Vagina (tissue), 2 donors: Measurements from ENCODE around the gene CNTNAP5. TPM values are rescaled to one million over a fixed set of nuclear protein-coding genes. Genes with fewer than 3 reads are reported as not detected.

Experiments
- DNase-seq, 2 donors: peaks; one replicate each; pipeline ENCODE4 v3.0.0-alpha.2; 2017; ENCODE audit errors: extremely low spot score in 2 of 2
- H3K27ac ChIP-seq: fragments of 200-600 bp; sonication (generic); one replicate; pipeline ENCODE4 v1.5.1; 2019
- H3K27me3 ChIP-seq: fragments of 200-600 bp; sonication (generic); one replicate; pipeline ENCODE4 v1.5.1; 2019
- H3K36me3 ChIP-seq, 2 donors: fragments of 200-600 bp; sonication (generic); one replicate each; pipeline ENCODE4 v1.5.1; 2017 to 2019
- H3K4me1 ChIP-seq: fragments of 200-600 bp; sonication (generic); one replicate; pipeline ENCODE4 v1.5.1; 2019
- H3K4me3 ChIP-seq, 2 donors: fragments of 200-600 bp; sonication (generic); 1 replicate in 1 of 2; 2 replicates in 1 of 2; pipeline ENCODE4 v1.5.1; 2016 to 2019
- H3K9me3 ChIP-seq: fragments of 200-600 bp; sonication (generic); one replicate; pipeline ENCODE4 v1.5.1; 2019
- CTCF ChIP-seq, 3 experiments: fragments of 450-650 bp in 2 of 3; fragments of 200-600 bp in 1 of 3; sonication (generic) in 1 of 3; IDR thresholded peaks; one replicate each; pipeline ENCODE4 v1.5.1; 2017 to 2019; ENCODE audit warnings: antibody characterized with exemption in 3 of 3, mild to moderate bottlenecking in 2 of 3, moderate library complexity in 2 of 3
- POLR2A ChIP-seq, 2 donors: fragments of 450-650 bp; IDR thresholded peaks; one replicate each; pipeline ENCODE4 v1.6.1; 2017; ENCODE audit warnings: antibody characterized with exemption in 2 of 2, mild to moderate bottlenecking in 2 of 2, moderate library complexity in 2 of 2
- POLR2AphosphoS5 ChIP-seq, 2 donors: sonication (generic); formaldehyde crosslinking; IDR thresholded peaks; one replicate each; pipeline ENCODE4 v1.9.0; 2017; ENCODE audit warnings: antibody characterized with exemption in 2 of 2, mild to moderate bottlenecking in 2 of 2, low read depth in 1 of 2; ENCODE audit not compliant: insufficient read depth in 1 of 2
- intact Hi-C: fragments of 100-400 bp; cut with DNase I; formaldehyde crosslinking; loops from one replicate; pipeline ENCODE4 v1.15.1; 2023
- total RNA-seq: library from RNA; depleted of rRNA; stranded (reverse); fragments of >200 nt; gene quantifications from one replicate; pipeline ENCODE4 v1.2.3, GENCODE V29; 2016

The CNTNAP5 gene
- total RNA-seq, 1 donor from 2014 or later, result not detected

- no peak for TF ChIP-seq CTCF (IDR thresholded peaks at IDR 0.05)
- no peak for TF ChIP-seq POLR2AphosphoS5 (IDR thresholded peaks at IDR 0.05; ENCODE audit: insufficient read depth in 1 of 2, low read depth in 1 of 2)
- no peak for TF ChIP-seq POLR2A (IDR thresholded peaks at IDR 0.05)
- H3K27ac ChIP-seq, result no peak overlapping the region
- intact Hi-C loops, result no loop called here
Observed at GRCh38 chr2:124921191-124921590, 896.1 kb downstream of the CNTNAP5 start.

GRCh38 chr2:124923097-124923496 lies 898.0 kb downstream of the CNTNAP5 start:
- TF ChIP-seq POLR2A (IDR thresholded peaks at IDR 0.05), result no peak
- TF ChIP-seq CTCF (IDR thresholded peaks at IDR 0.05), result no peak
- no peak for TF ChIP-seq POLR2AphosphoS5 (IDR thresholded peaks at IDR 0.05; ENCODE audit: insufficient read depth in 1 of 2, low read depth in 1 of 2)
- intact Hi-C loops, result no loop called here

More at GRCh38 chr2:124921191-124921590, 896.1 kb downstream of the CNTNAP5 start:
- H3K36me3 ChIP-seq, result no peaks in the 10 kb centered on the region
- no peak for DNase-seq
- no peaks in the 10 kb centered on the region for H3K9me3 ChIP-seq
- H3K27me3 ChIP-seq, result no peaks in the 10 kb centered on the region
- no peaks in the 10 kb centered on the region for H3K4me1 ChIP-seq
- H3K4me3 ChIP-seq, result no peak overlapping the region

GRCh38 chr2:124933883-124934282 lies 908.8 kb downstream of the CNTNAP5 start:
- Histone ChIP-seq H3K4me3 (no peak overlapping the region), H3K9me3 (no peaks in the 10 kb centered on the region), H3K4me1 (no peaks in the 10 kb centered on the region), H3K27ac (no peak overlapping the region), H3K27me3 (no peaks in the 10 kb centered on the region), H3K36me3 (no peaks in the 10 kb centered on the region)
- intact Hi-C loops, result no loop called here
- TF ChIP-seq CTCF (IDR thresholded peaks at IDR 0.05) (no peak), POLR2A (IDR thresholded peaks at IDR 0.05) (no peak), POLR2AphosphoS5 (IDR thresholded peaks at IDR 0.05; ENCODE audit: insufficient read depth in 1 of 2, low read depth in 1 of 2) (no peak)
- no peak for DNase-seq

More at GRCh38 chr2:124923097-124923496, 898.0 kb downstream of the CNTNAP5 start:
- no peaks in the 10 kb centered on the region for H3K9me3 ChIP-seq
- no peaks in the 10 kb centered on the region for H3K27me3 ChIP-seq
- no peaks in the 10 kb centered on the region for H3K36me3 ChIP-seq
- H3K27ac ChIP-seq, result no peak overlapping the region
- H3K4me1 ChIP-seq, result no peaks in the 10 kb centered on the region
- DNase-seq, result no peak
- H3K4me3 ChIP-seq, result no peak overlapping the region

- H3K4me3 ChIP-seq, result no peak overlapping the region
Observed at GRCh38 chr2:124953921-124954320, 928.8 kb downstream of the CNTNAP5 start.

More at GRCh38 chr2:124953921-124954320, 928.8 kb downstream of the CNTNAP5 start:
- Histone ChIP-seq H3K27ac (no peak overlapping the region), H3K4me1 (no peaks in the 10 kb centered on the region), H3K9me3 (no peaks in the 10 kb centered on the region), H3K36me3 (no peaks in the 10 kb centered on the region), H3K27me3 (no peaks in the 10 kb centered on the region)
- intact Hi-C loops, result no loop called here
- no peak for DNase-seq
- TF ChIP-seq POLR2A (IDR thresholded peaks at IDR 0.05) (no peak), CTCF (IDR thresholded peaks at IDR 0.05) (no peak), POLR2AphosphoS5 (IDR thresholded peaks at IDR 0.05; ENCODE audit: insufficient read depth in 1 of 2, low read depth in 1 of 2) (no peak)
